ENCODE results near the gene CCT6A.

DNA sequence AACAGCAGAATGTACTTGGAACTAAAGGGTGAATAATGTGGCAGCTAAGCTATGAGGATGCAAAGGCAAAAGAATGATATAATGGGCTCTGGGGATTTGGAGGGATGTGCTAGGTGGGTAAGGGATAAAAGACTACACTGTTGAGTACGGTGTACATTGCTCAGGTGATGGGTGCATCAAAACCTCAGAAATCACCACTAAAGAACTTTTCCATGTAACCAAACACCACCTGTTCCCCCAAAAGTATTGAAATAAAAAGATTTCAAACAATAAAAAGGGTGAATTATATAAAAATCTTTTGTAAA lies 56.3 kb downstream of the CCT6A start:
- TF ChIP-seq, protein P1, sequence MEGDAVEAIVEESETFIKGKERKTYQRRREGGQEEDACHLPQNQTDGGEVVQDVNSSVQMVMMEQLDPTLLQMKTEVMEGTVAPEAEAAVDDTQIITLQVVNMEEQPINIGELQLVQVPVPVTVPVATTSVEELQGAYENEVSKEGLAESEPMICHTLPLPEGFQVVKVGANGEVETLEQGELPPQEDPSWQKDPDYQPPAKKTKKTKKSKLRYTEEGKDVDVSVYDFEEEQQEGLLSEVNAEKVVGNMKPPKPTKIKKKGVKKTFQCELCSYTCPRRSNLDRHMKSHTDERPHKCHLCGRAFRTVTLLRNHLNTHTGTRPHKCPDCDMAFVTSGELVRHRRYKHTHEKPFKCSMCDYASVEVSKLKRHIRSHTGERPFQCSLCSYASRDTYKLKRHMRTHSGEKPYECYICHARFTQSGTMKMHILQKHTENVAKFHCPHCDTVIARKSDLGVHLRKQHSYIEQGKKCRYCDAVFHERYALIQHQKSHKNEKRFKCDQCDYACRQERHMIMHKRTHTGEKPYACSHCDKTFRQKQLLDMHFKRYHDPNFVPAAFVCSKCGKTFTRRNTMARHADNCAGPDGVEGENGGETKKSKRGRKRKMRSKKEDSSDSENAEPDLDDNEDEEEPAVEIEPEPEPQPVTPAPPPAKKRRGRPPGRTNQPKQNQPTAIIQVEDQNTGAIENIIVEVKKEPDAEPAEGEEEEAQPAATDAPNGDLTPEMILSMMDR (IDR thresholded peaks at IDR 0.05; ENCODE audit: low read length): no peak
- TF ChIP-seq EZH2 (IDR thresholded peaks at IDR 0.05; ENCODE audit: borderline replicate concordance, low read length): no peak
